IMR-90 (cell line): ENCODE data around the gene EMILIN2. TPM values are rescaled to one million over a fixed set of nuclear protein-coding genes. Genes with fewer than 3 reads are reported as not detected.

Experiments
- ATAC-seq: fragments of 200-7000 bp; cut with Tn5 transposase; 2 replicates; pipeline ENCODE4 v1.9.1; 2020; ENCODE audit warnings: low read depth, mild to moderate bottlenecking, moderate library complexity
- BruUV-seq: library from RNA; stranded (reverse); fragments of 400-500 nt; replicated peaks from 2 replicates; lab custom pipeline; 2021; lab: Mats Ljungman, UMichigan
- CTCF ChIA-PET: fragments of 300-600 bp; formaldehyde crosslinking; extraction: SDS; loops from one replicate; lab custom pipeline; 2021; ENCODE audit warnings: antibody characterized with exemption; lab: Yijun Ruan, JAX
- POLR2A ChIA-PET: fragments of 300-600 bp; sonication (Branson Sonifier 250); formaldehyde crosslinking; loops from one replicate; lab custom pipeline; 2022; ENCODE audit warnings: antibody characterized with exemption; ENCODE audit not compliant: unreplicated experiment; lab: Charles Lee
- DNase-seq: peaks from one replicate; pipeline ENCODE4 v3.0.0; 2013
- H2AFZ ChIP-seq: replicated peaks from 2 replicates; pipeline ENCODE3; 2013; ENCODE audit warnings: low read length, mild to moderate bottlenecking; ENCODE audit not compliant: poor library complexity
- H2AK5ac ChIP-seq: 2 replicates; pipeline ENCODE4 v1.6.1; 2013; ENCODE audit warnings: low read depth, low read length, inconsistent platforms
- H2AK9ac ChIP-seq: replicated peaks from 2 replicates; pipeline ENCODE3; 2013; ENCODE audit warnings: mild to moderate bottlenecking, low read depth, low read length, moderate library complexity; ENCODE audit not compliant: poor library complexity
- H2BK120ac ChIP-seq: 2 replicates; pipeline ENCODE4 v1.6.1; 2013; ENCODE audit warnings: low read depth, low read length, inconsistent platforms
- H2BK15ac ChIP-seq: 3 replicates; pipeline ENCODE4 v1.6.1; 2013; ENCODE audit warnings: low read depth, low read length, inconsistent platforms
- H2BK20ac ChIP-seq: 2 replicates; pipeline ENCODE4 v1.6.1; 2013; ENCODE audit warnings: low read depth, mild to moderate bottlenecking, inconsistent platforms, low read length, moderate library complexity
- H2BK5ac ChIP-seq: 2 replicates; pipeline ENCODE4 v1.6.1; 2013; ENCODE audit warnings: mild to moderate bottlenecking, low read depth, low read length, inconsistent platforms; ENCODE audit not compliant: poor library complexity, severe bottlenecking
- H3K14ac ChIP-seq: replicated peaks from 2 replicates; pipeline ENCODE4 v1.6.1; 2013; ENCODE audit warnings: low read depth, low read length, inconsistent platforms
- H3K18ac ChIP-seq: 2 replicates; pipeline ENCODE4 v1.6.1; 2013; ENCODE audit warnings: low read depth, low read length, control low read depth
- H3K23ac ChIP-seq: 2 replicates; pipeline ENCODE4 v1.6.1; 2013; ENCODE audit warnings: low read depth, low read length, inconsistent platforms
- H3K27ac ChIP-seq: 2 replicates; pipeline ENCODE4 v1.5.1; 2013; ENCODE audit warnings: mild to moderate bottlenecking, control low read depth, low read length; ENCODE audit not compliant: insufficient read depth
- H3K27me3 ChIP-seq: 2 replicates; pipeline ENCODE4 v1.6.1; 2013; ENCODE audit warnings: low read length; ENCODE audit not compliant: control insufficient read depth, insufficient read depth
- H3K36me3 ChIP-seq: 2 replicates; pipeline ENCODE4 v1.6.1; 2013; ENCODE audit warnings: low read length, mixed read lengths; ENCODE audit not compliant: control insufficient read depth, insufficient read depth
- H3K4ac ChIP-seq: 2 replicates; pipeline ENCODE4 v1.6.1; 2013; ENCODE audit warnings: low read depth, low read length, inconsistent platforms
- H3K4me1 ChIP-seq: 2 replicates; pipeline ENCODE4 v1.6.1; 2013; ENCODE audit warnings: low read length, mixed read lengths; ENCODE audit not compliant: control insufficient read depth, insufficient read depth
- H3K4me2 ChIP-seq: 2 replicates; pipeline ENCODE4 v1.6.1; 2013; ENCODE audit warnings: low read depth, mild to moderate bottlenecking, control low read depth, low read length, moderate library complexity
- H3K4me3 ChIP-seq: 2 replicates; pipeline ENCODE4 v1.5.1; 2013; ENCODE audit warnings: low read depth, mild to moderate bottlenecking, control low read depth, low read length, moderate library complexity; ENCODE audit not compliant: insufficient read depth
- H3K56ac ChIP-seq: 2 replicates; pipeline ENCODE4 v1.6.1; 2013; ENCODE audit warnings: low read length, inconsistent platforms; ENCODE audit not compliant: insufficient read depth; ENCODE audit errors: extremely low read depth
- H3K79me1 ChIP-seq, 2 experiments: 2 replicates each; pipeline ENCODE4 v1.6.1; 2013; ENCODE audit warnings: low read length in 2 of 2, inconsistent platforms in 1 of 2, low read depth in 1 of 2
- H3K9ac ChIP-seq: 2 replicates; pipeline ENCODE4 v1.6.1; 2013; ENCODE audit warnings: low read depth, low read length, control low read depth
- H3K9me1 ChIP-seq: 2 replicates; pipeline ENCODE4 v1.6.1; 2013; ENCODE audit warnings: low read length, inconsistent platforms; ENCODE audit not compliant: insufficient read depth
- H3K9me3 ChIP-seq: 2 replicates; pipeline ENCODE4 v1.6.1; 2013; ENCODE audit warnings: low read length; ENCODE audit not compliant: control insufficient read depth, insufficient read depth
- H4K20me1 ChIP-seq: 2 replicates; pipeline ENCODE4 v1.6.1; 2013; ENCODE audit warnings: low read length, inconsistent platforms; ENCODE audit not compliant: insufficient read depth
- H4K5ac ChIP-seq: 2 replicates; pipeline ENCODE4 v1.6.1; 2013; ENCODE audit warnings: mild to moderate bottlenecking, low read depth, low read length, control low read depth
- H4K8ac ChIP-seq, 2 experiments: 2 replicates each; pipeline ENCODE4 v1.6.1; 2013; ENCODE audit warnings: low read depth in 2 of 2, low read length in 2 of 2, control low read depth in 1 of 2, inconsistent platforms in 1 of 2
- H4K91ac ChIP-seq: 2 replicates; pipeline ENCODE4 v1.6.1; 2013; ENCODE audit warnings: low read depth, low read length, inconsistent platforms; ENCODE audit not compliant: insufficient read depth
- CHD1 ChIP-seq: IDR thresholded peaks from 2 replicates; pipeline ENCODE4 v1.6.1; 2012; ENCODE audit warnings: low read depth, low read length, improper control_type of control experiment
- NFE2L2 ChIP-seq: fragments of 150-350 bp; IDR thresholded peaks from 2 replicates; pipeline ENCODE4 v1.6.1; 2016; ENCODE audit warnings: low read depth, mild to moderate bottlenecking, low read length
- WGBS, 2 experiments: methylation state at CpG; one replicate each; pipeline versions ENCODE4 v1.1.5 to v1.1.7; 2013; ENCODE audit warnings: missing lambda C conversion rate in 2 of 2; ENCODE audit not compliant: insufficient read length in 1 of 2; ENCODE audit errors: extremely low coverage in 2 of 2; 5-methylcytosine and 5-hydroxymethylcytosine counted together
- dilution Hi-C: fragments of 300-500 bp; cut with HindIII; formaldehyde crosslinking; loops from one replicate; pipeline ENCODE4 v1.14.3; 2018; ENCODE audit warnings: low sequenced_read_pairs; ENCODE audit not compliant: unreplicated experiment
- in situ Hi-C: fragments of 300-500 bp; cut with MboI; formaldehyde crosslinking; loops from 3 replicates; pipeline ENCODE4 v1.14.3; 2019; ENCODE audit warnings: low sequenced_read_pairs, inconsistent platforms, mixed read lengths
- intact Hi-C: fragments of 100-400 bp; cut with micrococcal nuclease; formaldehyde crosslinking; loops from 2 replicates; pipeline ENCODE4 v1.10.0; 2022
- polyA plus RNA-seq, 3 experiments: library from polyadenylated mRNA; depleted of rRNA; stranded (reverse); fragments of >200 nt; gene quantifications; 2 replicates each; pipeline ENCODE4 v1.2.3, GENCODE V29; 2012; ENCODE audit warnings: low replicate concordance in 1 of 3
- total RNA-seq: library from RNA; depleted of rRNA; stranded (reverse); fragments of >200 nt; gene quantifications from 2 replicates; pipeline ENCODE4 v1.2.3, GENCODE V29; 2012

Gene EMILIN2
- total and polyA plus RNA-seq, 2 of the 4 experiments (the other 2 are of a cell fraction), result under 0.01 to 0.14 TPM

GRCh38 chr18:2903006-2903405 lies 56.2 kb downstream of the EMILIN2 start:
- no peaks in the 10 kb centered on the region for H3K36me3 ChIP-seq
- H2BK5ac ChIP-seq, result no peak overlapping the region
- H3K4ac ChIP-seq, result no peak overlapping the region
- no peak overlapping the region for H3K23ac ChIP-seq
- H3K18ac ChIP-seq, result no peak overlapping the region
- H3K9ac ChIP-seq, result no peak overlapping the region
- 10% methylated on average over 3 of the region's 5 CpGs; no CpG with 5 or more reads in 1 of the 2 experiments for WGBS, 2 experiments
- intact Hi-C loops, result loop anchor here (5.0 kb wide), 1 partner anchor 96 kb away; no protein-coding TSS in a partner anchor
- no peak overlapping the region for H3K14ac ChIP-seq
- TF ChIP-seq NFE2L2 (no peak), CHD1 (no peak)
- H4K8ac ChIP-seq, result no peak overlapping the region
- H3K56ac ChIP-seq, result no peak overlapping the region
- no peak overlapping the region for H4K5ac ChIP-seq
- H3K9me3 ChIP-seq, result no peaks in the 10 kb centered on the region
- no peak overlapping the region for H3K4me3 ChIP-seq
- peaks cover 5% of the 10 kb centered on the region; the same call in 1 of the 2 replicates for H3K4me1 ChIP-seq
- no peak overlapping the region for H2BK120ac ChIP-seq
- no peak overlapping the region for H3K27ac ChIP-seq
- no peaks in the 10 kb centered on the region; the same call in 1 of the 2 replicates for H4K20me1 ChIP-seq
- H2BK20ac ChIP-seq, result no peak overlapping the region
- no peak overlapping the region for H2BK15ac ChIP-seq
- H2AK5ac ChIP-seq, result no peak overlapping the region
- DNase-seq (peak; percentile 61), ATAC-seq (peak; percentile 63)
- no TSS peak for BruUV-seq
- H2AK9ac ChIP-seq, result no peak overlapping the region
- H3K9me1 ChIP-seq, result 0 out of 2 replicates have a peak, but pooled peaks cover under 1% of the 10 kb centered on the region
- no peak overlapping the region for H4K91ac ChIP-seq
- dilution Hi-C loops, result no loop called here
- ChIA-PET POLR2A (no interaction called here), CTCF (no interaction called here)
- H3K4me2 ChIP-seq, result no peak overlapping the region
- H3K27me3 ChIP-seq, result peaks cover 35% of the 10 kb centered on the region
- in situ Hi-C loops, result no loop called here
- no peak overlapping the region for H2AFZ ChIP-seq
- H3K79me1 ChIP-seq, result no peaks in the 10 kb centered on the region
